ENCODE data around the gene TMEM131L. TPM values are rescaled to one million over a fixed set of nuclear protein-coding genes. Genes with fewer than 3 reads are reported as not detected.

TMEM131L gene
- total RNA-seq, 1 donor from 2014 or later, result 7.9 TPM

- DNase-seq (ENCODE audit: low read depth) (no peak), FAIRE-seq (no peak)
- H3K4me3 ChIP-seq (ENCODE audit: low read depth, low read length), result no peak overlapping the region
- TF ChIP-seq, protein P1, sequence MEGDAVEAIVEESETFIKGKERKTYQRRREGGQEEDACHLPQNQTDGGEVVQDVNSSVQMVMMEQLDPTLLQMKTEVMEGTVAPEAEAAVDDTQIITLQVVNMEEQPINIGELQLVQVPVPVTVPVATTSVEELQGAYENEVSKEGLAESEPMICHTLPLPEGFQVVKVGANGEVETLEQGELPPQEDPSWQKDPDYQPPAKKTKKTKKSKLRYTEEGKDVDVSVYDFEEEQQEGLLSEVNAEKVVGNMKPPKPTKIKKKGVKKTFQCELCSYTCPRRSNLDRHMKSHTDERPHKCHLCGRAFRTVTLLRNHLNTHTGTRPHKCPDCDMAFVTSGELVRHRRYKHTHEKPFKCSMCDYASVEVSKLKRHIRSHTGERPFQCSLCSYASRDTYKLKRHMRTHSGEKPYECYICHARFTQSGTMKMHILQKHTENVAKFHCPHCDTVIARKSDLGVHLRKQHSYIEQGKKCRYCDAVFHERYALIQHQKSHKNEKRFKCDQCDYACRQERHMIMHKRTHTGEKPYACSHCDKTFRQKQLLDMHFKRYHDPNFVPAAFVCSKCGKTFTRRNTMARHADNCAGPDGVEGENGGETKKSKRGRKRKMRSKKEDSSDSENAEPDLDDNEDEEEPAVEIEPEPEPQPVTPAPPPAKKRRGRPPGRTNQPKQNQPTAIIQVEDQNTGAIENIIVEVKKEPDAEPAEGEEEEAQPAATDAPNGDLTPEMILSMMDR (IDR thresholded peaks at IDR 0.05; ENCODE audit: insufficient read depth, low read length, severe bottlenecking), result no peak
- no peaks in the 10 kb centered on the region for H3K36me3 ChIP-seq (ENCODE audit: control insufficient read depth, insufficient read depth, low read length)
- no peaks in the 10 kb centered on the region for H3K27me3 ChIP-seq (ENCODE audit: control insufficient read depth, insufficient read depth, low read length)
Measured at GRCh38 chr4:153419673-153420278, 46.4 kb upstream of the TMEM131L start.

DNA sequence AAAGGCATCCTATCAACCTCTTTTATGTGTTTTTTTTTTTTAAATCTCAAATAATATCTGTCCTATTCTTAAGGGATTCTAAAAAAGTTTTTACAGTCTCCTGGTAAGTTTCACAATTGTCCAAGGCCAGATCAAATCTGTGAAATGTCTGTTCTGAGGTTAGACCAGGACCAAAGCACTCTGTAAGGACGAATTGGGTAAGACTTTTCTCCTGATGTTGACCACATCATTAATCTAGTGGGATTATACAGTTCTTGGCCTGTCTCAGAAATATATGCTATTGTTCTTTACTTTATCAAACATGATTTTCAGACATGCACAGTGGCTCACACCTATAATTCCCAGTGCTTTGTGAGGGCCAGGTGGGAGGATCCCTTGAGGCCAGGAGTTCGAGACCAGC, 45.8 kb upstream of the TMEM131L start:
- FAIRE-seq (no peak), DNase-seq (ENCODE audit: low read depth) (no peak)
- Histone ChIP-seq H3K4me3 (ENCODE audit: low read depth, low read length) (no peak overlapping the region), H3K36me3 (ENCODE audit: control insufficient read depth, insufficient read depth, low read length) (no peaks in the 10 kb centered on the region), H3K27me3 (ENCODE audit: control insufficient read depth, insufficient read depth, low read length) (no peaks in the 10 kb centered on the region)
- TF ChIP-seq, protein P1 (IDR thresholded peaks at IDR 0.05; ENCODE audit: insufficient read depth, low read length, severe bottlenecking), result no peak

GRCh38 chr4:153421941-153422340, 44.2 kb upstream of the TMEM131L start:
- DNase-seq (ENCODE audit: low read depth) (no peak), FAIRE-seq (no peak)
- no peaks in the 10 kb centered on the region for H3K27me3 ChIP-seq (ENCODE audit: control insufficient read depth, insufficient read depth, low read length)
- TF ChIP-seq, protein P1 (IDR thresholded peaks at IDR 0.05; ENCODE audit: insufficient read depth, low read length, severe bottlenecking), result no peak
- H3K4me3 ChIP-seq (ENCODE audit: low read depth, low read length), result no peak overlapping the region
- no peaks in the 10 kb centered on the region for H3K36me3 ChIP-seq (ENCODE audit: control insufficient read depth, insufficient read depth, low read length)

DNA sequence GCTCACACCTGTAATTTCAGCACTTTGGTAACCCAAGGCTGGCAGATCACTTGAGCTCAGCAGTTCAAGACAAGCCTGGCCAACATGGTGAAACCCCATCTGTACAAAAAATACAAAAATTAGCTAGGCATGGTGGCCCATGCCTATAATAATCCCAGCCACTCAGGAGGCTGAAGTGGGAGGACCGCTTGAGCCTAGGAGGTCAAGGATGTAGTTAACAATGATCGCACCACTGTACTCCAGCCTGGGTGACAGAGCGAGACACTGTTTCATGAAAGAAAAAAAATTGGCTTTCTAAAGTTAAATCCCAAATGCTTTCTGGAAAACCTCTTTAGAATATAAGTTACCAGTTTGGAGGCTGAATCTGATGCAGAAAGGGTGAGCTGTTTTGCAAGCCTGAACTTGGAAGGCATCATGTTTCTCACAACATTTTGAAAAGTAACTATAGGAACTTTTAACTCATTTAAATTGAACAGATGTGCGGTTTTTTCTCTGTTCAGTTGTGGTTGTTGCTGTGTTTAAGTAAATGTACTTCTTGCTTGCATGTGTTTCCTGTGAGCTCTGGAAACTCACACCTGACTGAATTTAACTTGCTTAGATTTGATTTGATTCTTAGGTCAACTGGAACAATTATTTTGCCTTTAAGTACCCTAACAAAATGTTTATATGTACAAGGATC, 39.8 kb upstream of the TMEM131L start:
- Histone ChIP-seq H3K4me3 (ENCODE audit: low read depth, low read length) (no peak overlapping the region), H3K36me3 (ENCODE audit: control insufficient read depth, insufficient read depth, low read length) (no peaks in the 10 kb centered on the region), H3K27me3 (ENCODE audit: control insufficient read depth, insufficient read depth, low read length) (no peaks in the 10 kb centered on the region)
- TF ChIP-seq, protein P1 (IDR thresholded peaks at IDR 0.05; ENCODE audit: insufficient read depth, low read length, severe bottlenecking), result no peak
- FAIRE-seq (no peak), DNase-seq (ENCODE audit: low read depth) (no peak)

DNA sequence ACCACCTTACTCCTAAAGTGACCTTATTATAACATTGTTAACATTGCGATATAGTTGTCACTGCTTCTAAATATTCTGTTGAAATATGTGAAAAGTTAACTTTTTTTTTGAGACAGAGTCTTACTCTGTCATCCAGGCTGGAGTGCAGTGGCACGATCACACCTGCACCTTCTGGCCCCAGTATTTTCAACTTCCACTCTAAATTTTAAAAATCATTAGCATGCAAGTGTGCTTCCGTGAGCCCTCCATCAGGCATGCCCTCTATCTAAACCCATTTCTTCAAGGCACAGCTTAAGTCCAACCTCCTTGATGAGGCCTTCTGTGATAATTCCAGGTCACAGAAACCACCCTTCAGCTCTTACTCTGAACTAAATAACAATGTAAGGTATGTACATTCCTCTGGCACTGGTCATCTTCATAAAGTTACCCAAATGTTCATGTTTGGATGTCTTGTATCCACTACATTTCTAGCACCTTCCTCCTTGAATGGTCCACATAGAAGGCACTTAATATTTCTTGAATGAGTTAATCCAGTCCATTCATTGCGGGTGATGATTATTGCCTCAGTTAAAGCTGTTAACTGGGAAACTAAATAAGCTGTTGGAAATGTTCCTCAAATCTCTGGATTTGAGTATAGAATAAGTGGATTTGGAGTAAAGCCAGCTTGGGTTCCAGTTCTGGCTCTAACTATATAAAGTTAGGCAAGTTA, 38.6 kb upstream of the TMEM131L start:
- no peaks in the 10 kb centered on the region for H3K36me3 ChIP-seq (ENCODE audit: control insufficient read depth, insufficient read depth, low read length)
- TF ChIP-seq, protein P1 (IDR thresholded peaks at IDR 0.05; ENCODE audit: insufficient read depth, low read length, severe bottlenecking), result no peak
- peak; percentile 22 for DNase-seq (ENCODE audit: low read depth)
- no peaks in the 10 kb centered on the region for H3K27me3 ChIP-seq (ENCODE audit: control insufficient read depth, insufficient read depth, low read length)
- no peak overlapping the region for H3K4me3 ChIP-seq (ENCODE audit: low read depth, low read length)
- FAIRE-seq, result no peak

Measured in bronchial epithelial cell (primary cell).